Neural cell (in vitro differentiated cells): ENCODE measurements around the gene KCNJ16.

ENCODE experiments used
- EZH2 ChIP-seq: fragments of 200-600, 300-800 bp; shearing (Covaris generic), sonication (generic); IDR thresholded peaks from 2 replicates; pipeline ENCODE4 v1.6.1; 2014; ENCODE audit warnings: antibody characterized with exemption, low read length, borderline replicate concordance, mild to moderate bottlenecking; ENCODE audit not compliant: insufficient read depth, poor library complexity, severe bottlenecking
- POLR2AphosphoS5 ChIP-seq: IDR thresholded peaks from 2 replicates; pipeline ENCODE4 v1.6.1; 2012
- RAD21 ChIP-seq: fragments of 450-650 bp; conservative IDR thresholded peaks from 2 replicates; pipeline ENCODE4 v1.6.1; 2014; ENCODE audit warnings: antibody characterized with exemption, mild to moderate bottlenecking, moderate library complexity
- TF ChIP-seq, protein P1 (sequence below): fragments of 450-650 bp; IDR thresholded peaks from 2 replicates; pipeline ENCODE4 v1.5.1; 2014; ENCODE audit warnings: antibody characterized with exemption, mild to moderate bottlenecking, moderate library complexity; ENCODE audit not compliant: poor library complexity, severe bottlenecking
- TF ChIP-seq, protein P2 (sequence below): IDR thresholded peaks from 2 replicates; pipeline ENCODE4 v1.6.1; 2012; ENCODE audit warnings: borderline replicate concordance

DNA sequence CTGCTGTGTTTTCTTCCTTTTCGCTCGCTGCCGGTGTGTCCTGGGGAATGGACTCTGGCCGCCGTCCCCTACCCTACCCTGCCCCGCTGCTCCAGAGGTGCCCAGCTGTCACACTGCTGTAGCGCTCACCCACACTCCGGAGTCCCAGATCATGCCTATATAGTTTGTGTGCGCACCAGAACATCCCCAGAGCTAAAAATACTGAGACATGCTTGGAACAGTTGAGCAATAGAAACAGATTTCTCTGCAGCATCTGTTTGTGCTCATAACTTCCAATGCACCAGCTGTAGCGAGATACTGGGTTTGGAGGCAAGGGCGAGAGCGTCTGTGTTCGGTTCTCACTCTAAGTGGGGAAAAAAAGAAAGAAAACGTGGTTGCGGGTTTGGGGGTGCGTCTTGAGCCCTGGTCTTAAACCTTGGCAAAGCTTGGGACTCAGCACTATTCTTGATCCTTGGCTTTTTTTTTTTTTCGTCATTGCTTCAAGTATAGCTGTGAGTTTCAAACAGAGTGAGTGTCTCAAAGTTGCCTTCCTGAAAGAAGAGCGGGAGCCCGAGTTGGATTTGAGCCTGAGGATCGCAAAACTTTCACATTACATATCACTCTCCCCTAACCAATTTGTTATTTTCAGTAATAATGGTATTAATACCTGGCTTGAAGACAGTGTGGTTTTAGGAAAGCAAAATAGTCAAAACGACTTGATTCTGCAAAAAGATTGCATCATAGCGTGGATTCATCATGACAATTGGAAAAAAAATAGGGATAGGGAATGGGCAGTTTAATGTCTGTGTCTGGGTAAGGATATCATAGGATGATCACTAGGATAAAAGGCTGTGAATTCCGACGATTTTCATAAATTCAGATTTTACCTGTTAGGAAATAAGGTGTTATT lies 94.9 kb downstream of the KCNJ16 start:
- TF ChIP-seq, protein P1, sequence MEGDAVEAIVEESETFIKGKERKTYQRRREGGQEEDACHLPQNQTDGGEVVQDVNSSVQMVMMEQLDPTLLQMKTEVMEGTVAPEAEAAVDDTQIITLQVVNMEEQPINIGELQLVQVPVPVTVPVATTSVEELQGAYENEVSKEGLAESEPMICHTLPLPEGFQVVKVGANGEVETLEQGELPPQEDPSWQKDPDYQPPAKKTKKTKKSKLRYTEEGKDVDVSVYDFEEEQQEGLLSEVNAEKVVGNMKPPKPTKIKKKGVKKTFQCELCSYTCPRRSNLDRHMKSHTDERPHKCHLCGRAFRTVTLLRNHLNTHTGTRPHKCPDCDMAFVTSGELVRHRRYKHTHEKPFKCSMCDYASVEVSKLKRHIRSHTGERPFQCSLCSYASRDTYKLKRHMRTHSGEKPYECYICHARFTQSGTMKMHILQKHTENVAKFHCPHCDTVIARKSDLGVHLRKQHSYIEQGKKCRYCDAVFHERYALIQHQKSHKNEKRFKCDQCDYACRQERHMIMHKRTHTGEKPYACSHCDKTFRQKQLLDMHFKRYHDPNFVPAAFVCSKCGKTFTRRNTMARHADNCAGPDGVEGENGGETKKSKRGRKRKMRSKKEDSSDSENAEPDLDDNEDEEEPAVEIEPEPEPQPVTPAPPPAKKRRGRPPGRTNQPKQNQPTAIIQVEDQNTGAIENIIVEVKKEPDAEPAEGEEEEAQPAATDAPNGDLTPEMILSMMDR = no peak
- TF ChIP-seq RAD21 (no peak), POLR2AphosphoS5 (no peak), EZH2 (no peak)
- TF ChIP-seq, protein P2, sequence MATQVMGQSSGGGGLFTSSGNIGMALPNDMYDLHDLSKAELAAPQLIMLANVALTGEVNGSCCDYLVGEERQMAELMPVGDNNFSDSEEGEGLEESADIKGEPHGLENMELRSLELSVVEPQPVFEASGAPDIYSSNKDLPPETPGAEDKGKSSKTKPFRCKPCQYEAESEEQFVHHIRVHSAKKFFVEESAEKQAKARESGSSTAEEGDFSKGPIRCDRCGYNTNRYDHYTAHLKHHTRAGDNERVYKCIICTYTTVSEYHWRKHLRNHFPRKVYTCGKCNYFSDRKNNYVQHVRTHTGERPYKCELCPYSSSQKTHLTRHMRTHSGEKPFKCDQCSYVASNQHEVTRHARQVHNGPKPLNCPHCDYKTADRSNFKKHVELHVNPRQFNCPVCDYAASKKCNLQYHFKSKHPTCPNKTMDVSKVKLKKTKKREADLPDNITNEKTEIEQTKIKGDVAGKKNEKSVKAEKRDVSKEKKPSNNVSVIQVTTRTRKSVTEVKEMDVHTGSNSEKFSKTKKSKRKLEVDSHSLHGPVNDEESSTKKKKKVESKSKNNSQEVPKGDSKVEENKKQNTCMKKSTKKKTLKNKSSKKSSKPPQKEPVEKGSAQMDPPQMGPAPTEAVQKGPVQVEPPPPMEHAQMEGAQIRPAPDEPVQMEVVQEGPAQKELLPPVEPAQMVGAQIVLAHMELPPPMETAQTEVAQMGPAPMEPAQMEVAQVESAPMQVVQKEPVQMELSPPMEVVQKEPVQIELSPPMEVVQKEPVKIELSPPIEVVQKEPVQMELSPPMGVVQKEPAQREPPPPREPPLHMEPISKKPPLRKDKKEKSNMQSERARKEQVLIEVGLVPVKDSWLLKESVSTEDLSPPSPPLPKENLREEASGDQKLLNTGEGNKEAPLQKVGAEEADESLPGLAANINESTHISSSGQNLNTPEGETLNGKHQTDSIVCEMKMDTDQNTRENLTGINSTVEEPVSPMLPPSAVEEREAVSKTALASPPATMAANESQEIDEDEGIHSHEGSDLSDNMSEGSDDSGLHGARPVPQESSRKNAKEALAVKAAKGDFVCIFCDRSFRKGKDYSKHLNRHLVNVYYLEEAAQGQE = no peak
